Measurements from ENCODE around the gene SPEF2.
"Not testable (repeated sequence)": the region's sequence is repeated elsewhere in the genome, so short reads cannot be mapped to it uniquely, and the experiment has no call there.

SPEF2 gene

DNA sequence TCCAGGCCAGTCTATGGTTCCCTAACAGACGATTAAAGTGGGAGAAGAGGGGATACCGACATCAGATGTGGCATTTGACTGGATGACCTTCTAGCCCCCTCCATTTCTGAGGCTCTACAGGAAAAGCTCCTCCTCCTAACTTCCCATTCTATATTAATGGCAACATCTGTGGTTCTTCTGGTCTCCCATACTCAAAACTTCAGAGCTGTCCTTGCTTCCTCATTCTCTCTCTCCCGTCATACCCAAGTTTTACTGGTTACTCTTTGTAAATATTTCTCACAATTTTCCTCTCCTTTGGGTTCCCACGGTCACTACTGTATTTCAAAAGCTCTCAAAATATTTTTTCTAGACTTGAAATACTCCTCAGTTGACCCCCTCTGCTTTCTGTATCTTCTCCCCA, 203.1 kb downstream of the SPEF2 start:
- DNase-seq (ENCODE audit: low read depth), result no peak

DNA sequence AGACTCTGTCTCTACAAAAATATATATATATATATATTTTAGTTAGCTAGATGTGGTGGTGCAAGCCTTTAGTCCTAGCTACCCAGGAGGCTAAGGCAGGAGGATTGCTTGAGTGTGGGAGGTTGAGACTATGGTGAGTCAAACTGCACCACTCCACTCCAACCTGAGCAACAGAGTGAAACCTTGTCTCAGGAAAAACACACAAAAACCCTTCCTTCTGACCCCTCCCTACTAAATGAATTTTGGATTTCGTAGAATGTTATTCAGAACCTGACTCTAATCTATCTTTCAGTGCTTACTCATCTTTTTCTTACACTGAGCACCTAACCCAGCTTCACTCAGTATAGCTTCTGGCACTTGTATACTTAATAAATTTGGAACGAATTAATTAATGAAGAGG, 203.8 kb downstream of the SPEF2 start:
- no peak for DNase-seq (ENCODE audit: low read depth)

DNA sequence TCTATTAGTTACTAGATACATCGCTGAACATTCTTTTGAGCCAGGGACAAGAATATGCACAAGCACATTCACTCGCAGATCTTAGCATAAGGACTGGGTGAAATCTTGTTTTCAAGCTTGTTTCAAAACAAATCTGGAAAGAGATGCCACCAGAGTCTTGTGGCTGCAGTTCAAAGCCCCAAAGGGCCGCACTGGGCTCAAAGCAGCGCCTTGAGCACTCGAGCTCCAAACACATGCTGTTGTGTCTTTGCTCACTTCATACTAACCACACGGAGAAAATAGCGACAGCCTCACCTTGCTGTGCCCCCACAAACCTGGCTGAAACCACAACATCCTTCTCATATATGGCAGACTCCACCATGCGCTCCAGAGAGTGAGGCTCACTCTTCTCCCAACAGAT, 204.8 kb downstream of the SPEF2 start:
- no peak for DNase-seq (ENCODE audit: low read depth)

DNA sequence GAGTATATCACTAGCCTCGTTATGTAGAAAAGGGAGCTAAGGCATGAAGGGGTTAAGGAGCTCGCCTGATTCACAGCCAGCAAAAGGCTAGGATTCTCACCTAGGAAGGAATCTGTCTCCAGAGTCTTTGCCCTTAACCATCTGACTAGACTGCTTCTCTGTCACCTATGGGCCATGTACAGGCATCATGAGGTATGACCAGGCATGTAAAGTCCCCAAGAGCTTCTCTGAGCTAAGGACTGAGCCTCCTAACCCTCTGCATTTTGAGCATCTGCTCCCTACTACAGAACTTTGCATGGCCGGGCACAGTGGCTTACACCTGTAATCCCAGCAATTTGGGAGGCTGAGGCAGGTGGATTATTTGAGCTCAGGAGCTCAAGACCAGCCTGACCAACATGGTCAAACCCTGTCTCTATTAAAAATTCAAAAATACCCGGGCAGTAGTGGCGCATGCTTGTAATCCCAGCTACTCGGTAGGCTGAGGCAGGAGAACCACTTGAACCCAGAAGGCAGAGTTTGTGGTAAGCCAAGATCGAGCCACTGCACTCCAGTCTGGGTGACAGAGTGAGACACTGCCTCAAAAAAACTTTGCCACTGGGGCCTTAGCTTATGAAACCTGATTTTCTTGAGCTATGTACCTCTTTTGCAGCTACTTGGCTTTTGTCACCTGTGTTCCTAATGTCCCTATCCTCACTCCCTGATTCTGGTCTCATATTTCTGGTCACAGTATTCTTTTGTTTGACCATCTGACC, 205.9 kb downstream of the SPEF2 start:
- no peak for DNase-seq (ENCODE audit: low read depth)

DNA sequence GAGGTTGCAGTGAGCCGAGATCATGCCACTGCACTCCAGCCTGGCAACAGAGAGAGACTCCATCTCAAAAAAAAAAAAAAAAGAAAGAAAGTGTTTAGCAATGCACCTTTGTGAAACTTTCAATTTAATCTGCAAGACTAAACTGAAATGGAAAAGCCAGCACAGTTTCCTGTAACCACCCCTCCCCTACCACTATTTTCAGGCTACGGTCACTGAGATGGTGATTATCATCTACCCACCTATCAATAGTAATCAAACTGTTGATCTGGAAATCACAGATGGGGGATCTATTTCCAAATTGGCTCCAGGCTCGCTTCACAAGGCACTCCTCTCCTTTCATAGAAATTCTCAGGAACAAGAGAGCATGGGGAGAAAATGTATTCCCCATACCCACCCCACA, 208.4 kb downstream of the SPEF2 start:
- no peak for DNase-seq (ENCODE audit: low read depth)

DNA sequence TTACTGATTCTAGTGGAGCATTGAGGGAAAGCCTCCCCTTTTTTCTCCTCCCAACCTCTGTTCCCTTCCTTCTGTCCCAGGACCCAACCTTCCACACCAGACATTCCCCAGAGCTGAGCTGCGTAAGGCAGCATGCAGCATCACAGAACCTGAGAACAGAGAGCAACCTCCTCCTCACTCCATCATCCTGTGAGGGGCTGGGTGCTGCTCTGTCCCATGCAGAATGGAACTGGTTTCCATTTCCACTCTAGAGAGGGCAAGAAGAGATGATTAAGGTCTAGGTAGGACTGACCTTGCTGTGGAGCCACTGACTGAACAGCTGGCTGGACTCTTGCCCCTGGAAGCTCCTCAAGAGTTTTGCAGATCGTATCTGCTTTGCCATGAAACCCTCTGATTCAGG, 208.9 kb downstream of the SPEF2 start:
- no peak for DNase-seq (ENCODE audit: low read depth)

DNA sequence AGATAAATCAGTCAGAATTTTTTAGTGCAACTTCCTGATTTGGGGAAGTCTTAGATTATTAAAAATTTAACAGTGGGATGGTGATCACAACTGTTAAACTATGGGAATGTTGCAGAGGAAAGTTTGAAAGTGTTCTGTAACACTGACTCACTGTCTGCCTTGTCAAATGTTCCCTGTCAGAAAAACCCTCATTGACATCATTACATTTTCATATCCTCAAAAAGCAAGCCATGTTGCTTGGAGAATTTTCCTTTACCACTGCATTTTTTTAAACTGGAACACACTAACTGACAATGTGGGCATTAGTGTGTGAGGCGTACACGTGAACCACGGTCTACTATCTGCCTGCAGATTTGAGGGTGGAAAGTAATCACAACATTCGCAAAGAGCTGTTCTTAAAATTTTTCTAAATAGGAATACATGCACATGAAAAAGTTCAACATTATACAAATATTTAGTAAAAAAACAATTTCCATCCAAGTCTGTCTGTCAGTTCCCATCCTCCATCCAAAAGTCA, 210.5 kb downstream of the SPEF2 start:
- no peak for DNase-seq (ENCODE audit: low read depth)

DNA sequence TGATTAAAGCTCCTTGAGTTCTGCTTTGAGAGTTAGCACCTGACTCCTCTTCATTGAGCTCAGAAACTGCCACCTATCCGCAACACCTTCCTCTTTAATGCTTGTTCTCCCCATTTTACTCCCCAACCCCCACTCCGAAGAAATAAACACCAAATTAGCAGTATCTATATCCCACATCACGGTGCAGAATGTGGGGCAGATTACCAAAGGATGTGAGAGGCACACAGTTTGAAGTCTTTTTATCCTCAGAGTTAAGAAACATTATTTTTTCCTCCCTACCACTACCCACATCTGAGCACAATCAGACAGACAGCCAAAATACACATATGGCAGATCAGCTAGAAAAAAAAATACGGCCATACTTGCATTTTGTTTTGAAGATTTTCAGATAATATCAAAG, 212.9 kb downstream of the SPEF2 start:
- no peak for DNase-seq (ENCODE audit: low read depth)

DNA sequence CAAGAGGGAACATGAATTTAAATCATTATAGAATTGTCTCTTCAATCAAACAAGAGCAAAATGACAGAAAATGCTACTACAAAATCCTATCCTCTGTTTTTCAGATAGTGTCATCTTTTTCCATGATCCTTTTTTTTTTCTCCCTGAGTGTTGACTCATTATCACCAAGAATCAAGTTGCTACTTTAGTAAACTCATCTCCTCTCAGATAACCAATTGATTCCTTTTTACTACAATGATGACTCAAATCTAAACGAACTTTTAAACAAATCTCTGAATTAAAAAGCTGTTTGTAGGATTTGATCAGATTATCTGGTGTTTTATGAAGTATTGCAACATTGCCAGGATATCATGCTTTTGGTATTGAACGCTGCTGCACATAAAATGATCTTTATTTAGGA, 215.1 kb downstream of the SPEF2 start:
- DNase-seq (ENCODE audit: low read depth), result no peak

DNA sequence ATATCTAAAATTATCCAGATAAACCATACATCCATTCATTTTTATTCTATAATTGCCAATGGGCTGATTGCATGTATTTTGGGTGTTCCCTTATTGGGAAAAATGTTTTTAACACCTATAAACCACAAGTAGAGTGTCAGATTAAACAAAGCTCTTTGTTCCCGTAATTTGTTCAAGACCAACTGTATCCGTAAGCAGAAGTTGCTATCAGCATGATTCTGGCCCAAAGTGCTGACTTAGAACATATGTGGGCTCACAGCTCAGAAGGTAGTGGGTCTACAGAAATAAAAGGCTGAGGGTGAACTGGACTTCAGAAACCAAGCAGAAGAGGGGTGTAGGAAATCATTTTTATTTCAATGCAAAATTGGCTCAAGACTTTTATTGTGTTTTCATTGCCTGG, 215.6 kb downstream of the SPEF2 start:
- DNase-seq (ENCODE audit: low read depth), result no peak

DNA sequence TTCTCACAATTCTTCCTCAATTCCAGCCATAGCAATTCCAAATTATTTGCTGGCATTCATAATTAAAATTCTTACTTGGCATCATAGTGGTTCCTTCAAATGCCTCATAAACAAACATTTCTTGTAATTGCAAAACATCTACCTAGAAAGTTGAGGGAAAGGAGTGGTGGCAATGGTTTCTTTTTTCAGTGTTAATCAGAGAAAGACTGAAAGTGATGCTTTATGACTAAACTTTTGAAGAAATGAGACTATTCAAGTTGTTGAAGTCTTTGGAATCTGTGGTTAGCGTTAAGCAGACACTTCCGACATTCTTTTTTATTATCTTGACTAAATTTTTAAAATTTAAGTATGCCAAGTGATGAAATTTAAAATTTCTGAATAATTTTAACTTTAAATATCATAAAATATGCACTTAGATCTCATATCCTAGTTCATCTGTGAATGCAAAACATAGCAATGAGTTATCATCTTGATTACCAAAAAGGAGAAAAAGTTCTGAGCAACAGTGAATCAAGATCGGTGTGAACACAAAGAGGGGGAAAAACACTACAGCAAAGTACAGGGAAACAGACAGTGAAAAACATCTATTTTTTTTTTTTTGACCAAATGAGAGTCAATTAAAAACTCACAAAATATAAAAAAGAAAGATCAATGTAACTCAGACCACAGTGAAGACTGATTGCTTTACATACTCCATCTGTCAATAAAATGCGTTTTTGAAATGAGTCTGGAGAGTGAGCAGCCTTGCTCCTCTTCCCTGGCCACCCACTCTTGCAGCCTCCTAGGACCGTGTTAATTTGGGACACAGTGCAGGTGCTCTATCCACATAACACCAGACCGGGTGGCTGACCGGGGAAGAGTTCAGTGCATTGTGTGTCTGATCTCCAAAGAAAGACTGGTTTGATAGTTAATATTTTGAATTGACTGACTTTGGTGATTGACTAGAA, 218.4 kb downstream of the SPEF2 start:
- no peak for DNase-seq (ENCODE audit: low read depth)

DNA sequence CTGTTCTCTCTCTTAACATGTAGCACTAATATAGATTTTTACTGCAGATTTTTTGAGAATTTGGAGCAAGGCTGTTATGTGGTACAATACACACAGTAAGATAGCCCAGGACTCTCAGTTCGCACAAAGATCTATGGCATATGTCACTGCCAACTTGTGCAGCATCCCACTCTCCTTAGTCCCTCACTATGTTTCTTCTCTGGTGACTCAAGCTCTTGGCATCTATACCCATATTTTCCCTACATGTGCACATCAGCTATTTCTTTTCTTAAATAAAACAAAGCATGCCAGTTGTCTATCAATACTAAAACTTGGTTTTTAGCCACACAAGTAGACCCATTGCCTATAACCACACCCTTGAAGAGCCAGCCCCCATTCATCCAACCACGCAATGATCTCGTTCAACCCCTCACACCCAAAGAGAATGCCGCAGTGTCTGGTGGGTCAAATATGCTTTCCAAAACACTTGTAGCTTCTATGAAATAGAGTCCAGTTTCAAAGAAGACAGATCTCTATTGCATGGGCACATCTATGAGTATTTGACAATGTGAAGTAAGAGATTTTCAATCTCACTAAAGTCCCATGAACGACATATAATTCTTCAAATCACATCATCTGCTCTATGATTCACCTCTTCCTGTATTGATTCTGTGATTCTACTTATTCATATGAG, 220.8 kb downstream of the SPEF2 start:
- DNase-seq (ENCODE audit: low read depth), result no peak

DNA sequence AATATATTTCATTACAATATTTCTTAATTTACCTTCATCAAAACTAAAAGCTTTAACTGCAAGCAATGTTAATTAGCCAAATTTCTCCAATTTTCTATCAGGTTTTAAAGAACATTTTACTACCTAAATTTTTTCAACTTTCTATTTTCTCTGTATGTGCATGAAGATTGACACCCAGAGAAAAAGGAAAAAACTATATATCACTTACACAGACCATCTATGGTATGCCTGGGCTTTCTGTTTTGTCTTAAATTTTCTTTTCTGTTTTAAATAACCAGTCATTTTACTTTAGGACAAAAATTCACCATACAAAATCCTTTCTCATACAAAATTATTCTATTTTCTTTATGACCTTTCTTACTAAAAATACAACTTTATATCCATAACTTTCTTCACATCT, 225.2 kb downstream of the SPEF2 start:
- no peak for DNase-seq (ENCODE audit: low read depth)

DNA sequence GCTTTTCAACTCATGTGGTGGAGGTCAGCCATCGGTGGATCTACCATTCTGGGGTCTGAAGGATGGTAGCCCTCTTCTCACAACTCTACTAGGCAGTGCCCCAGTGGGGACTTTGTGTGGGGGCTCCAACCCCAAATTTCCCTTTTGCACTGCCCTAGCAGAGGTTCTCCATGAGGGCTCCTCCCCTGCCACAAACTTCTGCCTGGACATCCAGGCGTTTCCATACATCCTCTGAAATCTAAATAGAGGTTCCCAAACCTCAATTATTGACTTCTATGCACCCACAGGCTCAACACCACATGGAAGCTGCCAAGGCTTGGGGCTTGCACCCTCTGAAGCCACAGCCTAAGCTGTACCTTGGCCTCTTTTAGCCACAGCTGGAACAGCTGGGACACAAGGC, 227.8 kb downstream of the SPEF2 start:
- DNase-seq (ENCODE audit: low read depth), result not testable (repeated sequence)

DNA sequence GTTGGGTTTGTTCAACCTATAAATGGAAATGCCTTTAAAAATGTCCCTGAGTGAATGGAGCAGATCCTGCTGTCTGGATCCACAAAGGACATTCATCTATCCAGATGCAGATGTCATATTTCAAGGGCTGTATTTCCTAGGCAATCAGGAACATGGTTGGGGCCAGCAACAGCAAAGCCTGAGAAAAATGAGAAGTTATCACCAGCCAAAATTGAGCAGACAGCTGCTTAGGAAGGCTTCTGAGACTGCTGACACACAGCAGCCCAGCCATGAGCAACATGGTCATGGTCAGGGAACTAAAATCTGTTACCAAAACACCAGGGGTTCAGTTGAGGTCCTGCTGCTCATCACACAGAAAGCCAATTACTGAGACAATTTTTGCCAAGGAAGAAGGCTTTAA, 229.8 kb downstream of the SPEF2 start:
- no peak for DNase-seq (ENCODE audit: low read depth)

DNA sequence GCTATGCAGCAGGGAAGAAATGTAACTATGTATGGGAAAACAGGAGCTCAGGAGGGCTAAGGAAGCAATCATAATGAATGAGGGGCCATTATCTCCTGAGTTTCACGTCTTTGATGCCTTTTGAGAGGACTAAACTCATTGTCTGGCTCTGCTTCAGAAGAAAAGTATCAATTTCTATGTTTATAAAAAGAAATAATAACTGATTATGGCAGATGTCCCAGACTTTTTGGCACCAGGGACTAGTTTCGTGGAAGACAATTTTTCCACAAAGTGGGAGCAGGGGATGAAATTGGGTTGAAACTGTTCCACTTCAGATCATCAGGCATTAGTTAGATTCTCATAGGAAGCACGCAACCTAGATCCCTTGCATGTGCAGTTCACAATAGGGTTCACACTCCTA, 230.3 kb downstream of the SPEF2 start:
- no peak for DNase-seq (ENCODE audit: low read depth)

DNA sequence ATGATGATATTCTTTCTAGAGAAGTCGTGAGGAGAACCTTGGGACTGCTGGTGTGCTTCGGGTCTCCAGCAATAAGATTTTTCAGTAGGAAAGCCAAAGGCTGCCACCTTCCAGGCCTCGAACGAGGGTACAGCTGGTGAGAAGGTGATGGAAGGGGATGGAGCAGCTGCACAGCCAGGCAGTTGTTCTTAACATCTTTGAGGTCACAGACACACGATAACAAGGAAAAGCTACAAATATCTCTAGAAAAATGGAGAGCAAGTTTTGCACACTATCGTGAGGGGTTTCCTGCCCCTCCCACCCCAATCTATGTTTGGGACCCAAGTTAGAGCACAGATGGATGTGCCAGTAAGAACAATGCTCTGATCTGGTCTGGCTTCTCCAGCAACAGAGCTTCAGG, 232.2 kb downstream of the SPEF2 start:
- DNase-seq (ENCODE audit: low read depth), result no peak

DNA sequence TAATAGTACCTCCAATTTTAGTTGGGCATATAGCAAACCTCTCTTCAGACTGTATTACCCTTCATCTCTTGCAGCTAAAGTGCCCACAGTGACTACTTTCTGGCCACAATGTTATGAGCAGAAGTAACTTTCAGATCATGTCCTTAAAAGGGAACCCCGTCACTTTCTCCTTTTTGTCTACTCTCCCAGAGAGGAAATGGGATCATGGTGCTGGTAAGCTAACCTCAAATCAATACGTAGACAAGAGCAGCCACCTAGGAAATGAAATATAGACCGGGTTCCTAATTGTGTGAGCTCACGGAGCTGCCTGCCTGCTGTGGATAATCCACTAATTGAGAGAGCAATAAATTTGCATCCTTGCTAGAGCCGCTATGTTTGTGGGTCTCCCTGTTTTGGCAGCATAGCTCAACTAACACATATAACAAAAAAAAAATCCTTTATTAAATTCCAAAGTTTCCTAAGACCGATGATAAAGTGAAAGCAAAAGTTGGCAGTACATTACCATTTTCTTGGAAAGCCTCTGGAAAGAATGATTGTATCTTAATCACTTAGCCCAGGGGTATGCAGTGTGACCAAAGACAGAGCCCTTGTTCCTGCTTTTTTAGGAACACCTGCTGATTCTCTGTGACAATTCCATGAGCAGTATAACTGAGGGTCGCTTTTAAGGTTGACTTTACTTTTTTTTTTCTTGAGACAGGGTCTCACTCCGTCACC, 233.5 kb downstream of the SPEF2 start:
- no peak for DNase-seq (ENCODE audit: low read depth)

DNA sequence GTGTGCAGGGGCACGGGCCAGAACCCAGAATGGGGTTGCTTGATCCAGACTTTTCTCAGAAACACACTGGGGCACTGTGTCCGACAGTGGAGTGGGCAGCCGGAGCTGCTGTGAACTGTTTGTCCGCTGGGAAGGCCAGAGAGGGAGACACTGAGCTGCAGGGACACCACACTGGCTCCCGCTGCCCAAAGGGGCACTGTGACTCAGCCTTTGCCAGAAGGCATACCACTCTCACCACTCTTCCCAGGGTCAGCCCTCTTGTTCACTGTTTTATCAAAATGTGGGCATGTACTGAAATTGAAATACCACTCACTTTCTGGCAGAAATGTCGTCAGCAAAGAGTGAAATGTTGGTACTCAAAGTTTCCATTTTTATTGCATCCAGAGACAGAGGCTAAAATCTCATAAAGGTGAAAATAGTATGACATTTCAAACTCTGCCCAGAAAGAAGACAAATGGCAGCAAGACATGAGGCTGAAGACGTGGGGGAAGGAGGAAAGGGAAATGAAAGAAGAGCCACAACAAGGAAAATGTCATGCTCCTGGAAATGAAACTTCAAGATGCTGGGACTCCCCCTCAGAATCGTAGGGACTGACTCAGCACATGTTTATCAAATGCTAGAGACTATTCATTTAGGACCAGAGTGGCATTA, 234.5 kb downstream of the SPEF2 start:
- no peak for DNase-seq (ENCODE audit: low read depth)

DNA sequence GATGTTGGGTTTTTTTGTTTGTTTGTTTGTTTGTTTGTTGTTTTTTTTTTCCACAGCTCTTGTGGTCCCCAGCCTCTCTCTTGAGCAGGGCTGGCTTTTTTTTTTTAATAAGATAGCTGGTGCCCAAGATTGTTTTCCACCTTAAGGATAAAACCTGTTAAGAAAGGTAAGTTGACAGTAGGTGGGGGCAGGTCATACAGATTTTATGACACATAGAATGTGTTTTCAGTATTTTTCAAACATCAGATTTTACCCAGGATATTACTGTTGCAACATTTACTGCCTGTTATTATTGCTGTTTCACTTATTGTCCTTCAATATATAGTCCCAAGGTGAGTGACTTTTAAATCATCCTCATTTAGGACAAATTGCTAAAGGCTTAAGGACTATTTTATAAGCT, 235.1 kb downstream of the SPEF2 start:
- no peak for DNase-seq (ENCODE audit: low read depth)

DNA sequence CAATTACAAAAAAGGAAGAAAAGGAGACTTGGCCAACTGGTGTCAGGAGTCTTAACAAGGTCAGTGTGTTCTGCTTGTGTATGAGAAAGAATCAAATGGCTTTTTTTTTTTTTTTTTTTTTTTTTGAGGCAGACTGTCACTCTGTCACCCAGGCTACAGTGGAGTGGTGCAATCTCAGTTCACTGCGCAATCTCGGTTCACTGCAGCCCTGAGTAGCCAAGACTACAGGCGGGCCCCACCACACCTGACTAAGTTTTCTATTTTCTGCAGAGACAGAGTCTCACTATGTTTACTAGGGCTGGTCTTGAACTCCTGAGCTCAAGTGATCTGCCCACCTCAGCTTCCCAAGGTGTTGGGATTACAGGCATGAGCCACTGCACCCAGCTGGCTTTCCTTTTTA, 236.0 kb downstream of the SPEF2 start:
- no peak for DNase-seq (ENCODE audit: low read depth)
